Activated B cell treated with CpG ODN at 0.5 μM for 24 hours (primary cell): ENCODE results near the gene SEPTIN10. TPM values are rescaled to one million over a fixed set of nuclear protein-coding genes. Genes with fewer than 3 reads are reported as not detected.

Experiments
- ATAC-seq: fragments of 200-7000 bp; cut with Tn5 transposase; one replicate; pipeline ENCODE4 v1.10.0; 2021; ENCODE audit warnings: low read depth, mild to moderate bottlenecking, moderate library complexity
- CTCF ChIA-PET: fragments of 350-600 bp; sonication (Branson Sonifier 250); formaldehyde crosslinking; loops from one replicate; lab custom pipeline; 2021; ENCODE audit warnings: antibody characterized with exemption; lab: Charles Lee
- POLR2A ChIA-PET: fragments of 350-600 bp; sonication (Branson Sonifier 250); formaldehyde crosslinking; loops from one replicate; lab custom pipeline; 2021; ENCODE audit warnings: antibody characterized with exemption; lab: Charles Lee
- DNase-seq: peaks from one replicate; pipeline ENCODE4 v3.0.0; 2022
- H3K27ac Mint-ChIP-seq: one replicate; pipeline ENCODE4 v1.8.0; 2020; ENCODE audit warnings: mixed read lengths
- H3K27me3 Mint-ChIP-seq: one replicate; pipeline ENCODE4 v1.8.0; 2021; ENCODE audit warnings: mixed read lengths
- H3K36me3 Mint-ChIP-seq: one replicate; pipeline ENCODE4 v1.8.0; 2021; ENCODE audit warnings: low read depth, mixed read lengths
- H3K4me1 Mint-ChIP-seq: one replicate; pipeline ENCODE4 v1.8.0; 2021; ENCODE audit warnings: mixed read lengths
- H3K4me3 Mint-ChIP-seq: one replicate; pipeline ENCODE4 v1.8.0; 2020; ENCODE audit warnings: mild to moderate bottlenecking, mixed read lengths
- H3K9me3 Mint-ChIP-seq: one replicate; pipeline ENCODE4 v1.8.0; 2020; ENCODE audit warnings: mixed read lengths
- CTCF ChIP-seq: fragments of 200-600 bp; IDR thresholded peaks from one replicate; pipeline ENCODE4 v1.8.0; 2022; ENCODE audit warnings: antibody characterized with exemption, mild to moderate bottlenecking
- intact Hi-C: fragments of 100-400 bp; cut with micrococcal nuclease; formaldehyde crosslinking; loops from one replicate; pipeline ENCODE4 v1.15.1; 2024
- total RNA-seq: library from RNA; stranded (reverse); gene quantifications from 2 replicates; pipeline ENCODE4 v1.2.3, GENCODE V29; 2022

SEPTIN10 gene
- total RNA-seq, 1 donor from 2014 or later = 0.35 TPM

- intact Hi-C loops = no loop called here
- no peak overlapping the region for H3K4me3 Mint-ChIP-seq
- no peak overlapping the region for H3K27ac Mint-ChIP-seq
- POLR2A ChIA-PET = no interaction called here
- no peak for TF ChIP-seq CTCF
- no peaks in the 10 kb centered on the region for H3K9me3 Mint-ChIP-seq
- DNase-seq (no peak), ATAC-seq (no peak)
- CTCF ChIA-PET = no interaction called here
- H3K4me1 Mint-ChIP-seq = no peaks in the 10 kb centered on the region
- H3K36me3 Mint-ChIP-seq = no peaks in the 10 kb centered on the region
- H3K27me3 Mint-ChIP-seq = no peaks in the 10 kb centered on the region
These were observed 91.7 kb downstream of the SEPTIN10 start for GRCh38 chr2:109522063-109522374.

GRCh38 chr2:109521233-109522062 lies 92.3 kb downstream of the SEPTIN10 start:
- H3K9me3 Mint-ChIP-seq = no peaks in the 10 kb centered on the region
- POLR2A ChIA-PET = no interaction called here
- H3K4me1 Mint-ChIP-seq = no peaks in the 10 kb centered on the region
- no peaks in the 10 kb centered on the region for H3K27me3 Mint-ChIP-seq
- no peak overlapping the region for H3K27ac Mint-ChIP-seq
- no peaks in the 10 kb centered on the region for H3K36me3 Mint-ChIP-seq
- intact Hi-C loops = no loop called here
- CTCF ChIA-PET = no interaction called here
- ATAC-seq = no peak
- H3K4me3 Mint-ChIP-seq = no peak overlapping the region
- DNase-seq = no peak
- TF ChIP-seq CTCF = no peak

DNA sequence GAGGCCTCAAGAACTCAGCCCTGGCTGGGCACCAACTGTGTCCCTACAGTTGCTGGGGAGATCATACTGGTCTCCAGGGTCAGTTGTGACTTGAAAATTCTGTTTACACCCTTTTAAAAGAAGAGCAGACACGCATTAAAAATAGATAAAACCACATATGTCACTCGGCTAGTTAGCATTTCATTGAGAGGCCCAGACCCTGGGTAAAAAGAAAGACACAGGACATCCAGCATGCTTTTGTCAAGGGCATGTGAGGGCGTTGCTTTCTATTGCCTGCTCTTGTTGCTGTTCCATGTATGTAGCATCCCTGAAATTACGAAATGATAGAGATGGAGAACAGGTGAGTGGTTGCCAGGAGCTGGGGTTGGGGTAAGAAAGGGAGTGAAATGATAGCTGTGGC lies 94.3 kb downstream of the SEPTIN10 start:
- ATAC-seq = no peak
- POLR2A ChIA-PET = no interaction called here
- Mint-ChIP-seq H3K36me3 (no peaks in the 10 kb centered on the region), H3K27me3 (no peaks in the 10 kb centered on the region), H3K27ac (no peak overlapping the region), H3K4me1 (no peaks in the 10 kb centered on the region), H3K9me3 (no peaks in the 10 kb centered on the region), H3K4me3 (no peak overlapping the region)
- intact Hi-C loops = no loop called here
- DNase-seq = no peak
- TF ChIP-seq CTCF = no peak
- CTCF ChIA-PET = no interaction called here

GRCh38 chr2:109517118-109517889 lies 96.5 kb downstream of the SEPTIN10 start:
- H3K36me3 Mint-ChIP-seq = no peaks in the 10 kb centered on the region
- CTCF ChIA-PET = no interaction called here

More at GRCh38 chr2:109517118-109517889, 96.5 kb downstream of the SEPTIN10 start:
- no peak for TF ChIP-seq CTCF
- Mint-ChIP-seq H3K27ac (no peak overlapping the region), H3K4me1 (no peaks in the 10 kb centered on the region), H3K9me3 (no peaks in the 10 kb centered on the region), H3K27me3 (no peaks in the 10 kb centered on the region), H3K4me3 (no peak overlapping the region)
- POLR2A ChIA-PET = no interaction called here
- ATAC-seq (no peak), DNase-seq (no peak)
- intact Hi-C loops = no loop called here
